Smooth muscle cell (in vitro differentiated cells): ENCODE results near the gene GARS1. TPM values are rescaled to one million over a fixed set of nuclear protein-coding genes. Genes with fewer than 3 reads are reported as not detected.
"Not testable (repeated sequence)": the region's sequence is repeated elsewhere in the genome, so short reads cannot be mapped to it uniquely, and the experiment has no call there.

Source experiments
- DNase-seq: peaks from one replicate; lab custom pipeline; 2025; ENCODE audit not compliant: unreplicated experiment; lab: John Stamatoyannopoulos, UW
- H2AFZ ChIP-seq: fragments of 200-600 bp; sonication (generic); 2 replicates; pipeline ENCODE4 v1.6.0; 2016; ENCODE audit warnings: antibody characterized with exemption, low read depth, mild to moderate bottlenecking
- H3F3A ChIP-seq: fragments of 200-600 bp; sonication (generic); 2 replicates; pipeline ENCODE4 v1.6.0; 2017; ENCODE audit warnings: antibody characterized with exemption, low read depth
- H3K27ac ChIP-seq: fragments of 200-600 bp; sonication (generic); 2 replicates; pipeline ENCODE4 v1.5.1; 2016; ENCODE audit warnings: low read depth, mild to moderate bottlenecking
- H3K27me3 ChIP-seq: fragments of 200-600 bp; sonication (generic); 2 replicates; pipeline ENCODE4 v1.6.1; 2016; ENCODE audit warnings: low read depth, mild to moderate bottlenecking
- H3K36me3 ChIP-seq: fragments of 200-600 bp; sonication (generic); 2 replicates; pipeline ENCODE4 v1.5.1; 2016; ENCODE audit warnings: low read depth
- H3K4me1 ChIP-seq: fragments of 200-600 bp; sonication (generic); 2 replicates; pipeline ENCODE4 v1.5.1; 2016; ENCODE audit warnings: low read depth
- H3K4me2 ChIP-seq: fragments of 200-600 bp; sonication (generic); 2 replicates; pipeline ENCODE4 v1.6.0; 2016; ENCODE audit warnings: mild to moderate bottlenecking
- H3K4me3 ChIP-seq: fragments of 200-600 bp; sonication (generic); 2 replicates; pipeline ENCODE4 v1.5.1; 2016; ENCODE audit warnings: mild to moderate bottlenecking
- H3K79me2 ChIP-seq: fragments of 200-600 bp; sonication (generic); 2 replicates; pipeline ENCODE4 v1.6.0; 2016; ENCODE audit warnings: low read depth, mild to moderate bottlenecking
- H3K9ac ChIP-seq: fragments of 200-600 bp; sonication (generic); 2 replicates; pipeline ENCODE4 v1.6.0; 2016; ENCODE audit warnings: low read depth
- H3K9me3 ChIP-seq: fragments of 200-600 bp; sonication (generic); replicated peaks from 2 replicates; pipeline ENCODE4 v1.5.1; 2016; ENCODE audit warnings: low read depth
- H4K20me1 ChIP-seq: fragments of 200-600 bp; sonication (generic); 2 replicates; pipeline ENCODE4 v1.6.0; 2016; ENCODE audit warnings: low read depth
- CTCF ChIP-seq: fragments of 200-600 bp; sonication (generic); IDR thresholded peaks from 2 replicates; pipeline ENCODE4 v1.5.1; 2017; ENCODE audit warnings: borderline replicate concordance, mild to moderate bottlenecking, antibody characterized with exemption; ENCODE audit not compliant: insufficient read depth, poor library complexity, severe bottlenecking
- WGBS: methylation state at CpG from one replicate; pipeline ENCODE4 v1.1.7; 2016; ENCODE audit warnings: low lambda C conversion rate; 5-methylcytosine and 5-hydroxymethylcytosine counted together
- polyA plus RNA-seq: library from polyadenylated mRNA; unstranded; fragments of >200 nt; fragmentation: Nextera tagmentation; extraction: Ambion mirVana; gene quantifications from 2 replicates; pipeline ENCODE4 v1.2.1, GENCODE V29; 2016
- total RNA-seq: library from RNA; depleted of rRNA; stranded (reverse); fragments of >200 nt; gene quantifications from 2 replicates; pipeline ENCODE4 v1.2.3, GENCODE V29; 2014

GARS1 gene
- total and polyA plus RNA-seq, 2 experiments from 2014 or later: 233 to 299 TPM

GRCh38 chr7:30633223-30633622 is 38.5 kb downstream of the GARS1 start:
- peaks cover 52% of the 10 kb centered on the region for H4K20me1 ChIP-seq
- no peak overlapping the region for H3K4me3 ChIP-seq
- TF ChIP-seq CTCF: no peak
- H3K4me2 ChIP-seq: no peak overlapping the region
- 96% methylated on average over 3 of the region's 3 CpGs for WGBS
- DNase-seq: no peak
- peaks cover 20% of the 10 kb centered on the region for H3F3A ChIP-seq
- no peaks in the 10 kb centered on the region for H3K27me3 ChIP-seq
- H3K36me3 ChIP-seq: peaks cover 51% of the 10 kb centered on the region
- no peak overlapping the region for H3K9ac ChIP-seq
- H3K79me2 ChIP-seq: peaks cover 25% of the 10 kb centered on the region
- peaks cover 3% of the 10 kb centered on the region for H3K9me3 ChIP-seq
- H2AFZ ChIP-seq: no peak overlapping the region
- H3K4me1 ChIP-seq: no peaks in the 10 kb centered on the region
- H3K27ac ChIP-seq: no peak overlapping the region

- Histone ChIP-seq H4K20me1 (peaks cover 43% of the 10 kb centered on the region), H2AFZ (no peak overlapping the region), H3K4me2 (no peak overlapping the region), H3K79me2 (peaks cover 25% of the 10 kb centered on the region), H3K27me3 (no peaks in the 10 kb centered on the region), H3K9me3 (peaks cover 3% of the 10 kb centered on the region), H3K27ac (no peak overlapping the region), H3K9ac (no peak overlapping the region), H3F3A (peaks cover 20% of the 10 kb centered on the region), H3K4me1 (no peaks in the 10 kb centered on the region), H3K4me3 (no peak overlapping the region), H3K36me3 (peaks cover 51% of the 10 kb centered on the region)
- no peak for TF ChIP-seq CTCF
- DNase-seq: no peak
- WGBS: 100% methylated on average over 1 of the region's 1 CpG
Observed at GRCh38 chr7:30634193-30634626, 39.5 kb downstream of the GARS1 start.

- Histone ChIP-seq H4K20me1 (peaks cover 38% of the 10 kb centered on the region), H3K27me3 (no peaks in the 10 kb centered on the region), H3K9me3 (peaks cover 3% of the 10 kb centered on the region), H3K79me2 (peaks cover 25% of the 10 kb centered on the region), H3F3A (peaks cover 20% of the 10 kb centered on the region), H3K27ac (no peak overlapping the region), H3K4me2 (no peak overlapping the region), H3K9ac (no peak overlapping the region), H3K36me3 (peaks cover 51% of the 10 kb centered on the region), H3K4me1 (no peaks in the 10 kb centered on the region), H3K4me3 (no peak overlapping the region), H2AFZ (no peak overlapping the region)
- TF ChIP-seq CTCF: no peak
- DNase-seq: no peak
- 97% methylated on average over 6 of the region's 6 CpGs for WGBS
Observed at GRCh38 chr7:30634634-30635201, 40.0 kb downstream of the GARS1 start.

GRCh38 chr7:30635798-30636197 is 41.1 kb downstream of the GARS1 start:
- Histone ChIP-seq H3F3A (peaks cover 20% of the 10 kb centered on the region), H3K27me3 (no peaks in the 10 kb centered on the region), H3K9ac (no peak overlapping the region), H2AFZ (no peak overlapping the region), H3K36me3 (peaks cover 48% of the 10 kb centered on the region), H4K20me1 (peaks cover 27% of the 10 kb centered on the region), H3K27ac (no peak overlapping the region), H3K79me2 (peaks cover 19% of the 10 kb centered on the region), H3K9me3 (peaks cover 3% of the 10 kb centered on the region), H3K4me1 (no peaks in the 10 kb centered on the region), H3K4me3 (no peak overlapping the region), H3K4me2 (no peak overlapping the region)
- DNase-seq: no peak
- no peak for TF ChIP-seq CTCF
- WGBS: 98% methylated on average over 6 of the region's 6 CpGs

- H3K36me3 ChIP-seq, H3K79me2 ChIP-seq, H2AFZ ChIP-seq, H3K9ac ChIP-seq, H3K4me2 ChIP-seq, H3K4me3 ChIP-seq, H3K27me3 ChIP-seq, H3K27ac ChIP-seq, H3F3A ChIP-seq, H3K9me3 ChIP-seq, DNase-seq, H3K4me1 ChIP-seq: not testable (repeated sequence)
- H4K20me1 ChIP-seq: peaks cover 19% of the 10 kb centered on the region
- WGBS: 11% methylated on average over 13 of the region's 29 CpGs
Observed at GRCh38 chr7:30642322-30642721, 47.6 kb downstream of the GARS1 start.
